Measurements from ENCODE around the gene ESAM. TPM values are rescaled to one million over a fixed set of nuclear protein-coding genes. Genes with fewer than 3 reads are reported as not detected.

Gene ESAM
- total RNA-seq, 1 donor from 2014 or later = 9.4 TPM

DNA sequence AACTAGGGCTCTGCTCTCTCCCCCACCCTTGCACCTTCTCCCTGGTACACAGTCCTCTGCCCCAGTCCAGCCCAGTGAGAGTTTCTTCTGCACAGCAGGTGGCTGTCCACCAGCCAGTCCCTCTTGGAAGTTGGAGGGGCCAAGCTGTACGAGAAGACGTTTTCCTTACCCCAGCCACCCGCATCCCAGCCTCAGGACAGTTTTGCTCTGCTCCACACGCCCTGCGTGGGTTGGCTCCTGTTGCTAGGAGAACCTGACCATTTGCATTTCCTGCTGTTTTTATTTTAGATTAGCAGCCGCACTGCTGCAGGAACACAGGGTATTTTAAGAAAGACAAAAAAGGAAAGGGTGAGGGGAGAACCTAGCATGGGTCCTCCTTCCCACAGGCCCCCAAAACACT is 39.9 kb downstream of the ESAM start:
- H3K27ac ChIP-seq (ENCODE audit: low read depth, low read length) = no peak overlapping the region
- no peaks in the 10 kb centered on the region for H3K36me3 ChIP-seq (ENCODE audit: control insufficient read depth in 3 of 3, insufficient read depth in 3 of 3, low read length in 3 of 3)
- H3K4me1 ChIP-seq (ENCODE audit: control insufficient read depth in 3 of 3, insufficient read depth in 3 of 3, low read length in 3 of 3) = peaks cover 13 to 26% (median 14%) of the 10 kb centered on the region in 3 donors
- no peak overlapping the region for H3K9ac ChIP-seq (ENCODE audit: low read depth in 1 of 3, low read length in 3 of 3)
- no peak overlapping the region for H3K4me3 ChIP-seq (ENCODE audit: low read length in 3 of 3)
- H3K9me3 ChIP-seq (ENCODE audit: control insufficient read depth in 3 of 3, low read length in 3 of 3) = no peaks in the 10 kb centered on the region
- peaks cover 39 to 61% (median 59%) of the 10 kb centered on the region in 3 donors for H3K27me3 ChIP-seq (ENCODE audit: control insufficient read depth in 3 of 3, insufficient read depth in 3 of 3, low read length in 3 of 3)

DNA sequence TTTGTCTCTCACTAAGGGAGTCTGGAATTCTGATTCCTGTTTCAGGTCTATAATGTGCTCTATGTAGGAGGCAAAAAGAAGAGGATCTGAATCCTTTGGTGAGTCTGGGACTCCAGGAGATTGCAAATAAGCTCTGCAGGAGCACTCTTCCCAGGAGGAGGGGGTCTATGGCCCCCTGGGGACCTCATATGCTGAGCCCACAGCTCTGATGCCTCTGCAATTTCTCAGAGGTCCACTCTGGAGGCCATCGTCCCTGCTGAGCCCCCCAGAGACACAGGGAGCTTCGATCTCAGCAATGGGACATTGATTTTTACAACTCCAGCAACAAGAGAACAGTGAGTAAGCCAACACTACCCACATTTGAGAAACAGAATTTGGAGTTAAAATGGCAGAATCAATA is 42.6 kb downstream of the ESAM start:
- H3K4me1 ChIP-seq (ENCODE audit: control insufficient read depth in 3 of 3, insufficient read depth in 3 of 3, low read length in 3 of 3) = peaks cover 5 to 14% (median 9%) of the 10 kb centered on the region in 3 donors
- H3K9me3 ChIP-seq (ENCODE audit: control insufficient read depth in 3 of 3, low read length in 3 of 3) = no peaks in the 10 kb centered on the region
- peaks cover 39 to 63% (median 52%) of the 10 kb centered on the region in 3 donors for H3K27me3 ChIP-seq (ENCODE audit: control insufficient read depth in 3 of 3, insufficient read depth in 3 of 3, low read length in 3 of 3)
- no peak overlapping the region for H3K9ac ChIP-seq (ENCODE audit: low read depth in 1 of 3, low read length in 3 of 3)
- no peak overlapping the region for H3K27ac ChIP-seq (ENCODE audit: low read depth, low read length)
- H3K36me3 ChIP-seq (ENCODE audit: control insufficient read depth in 3 of 3, insufficient read depth in 3 of 3, low read length in 3 of 3) = no peaks in the 10 kb centered on the region
- H3K4me3 ChIP-seq (ENCODE audit: low read length in 3 of 3) = no peak overlapping the region

DNA sequence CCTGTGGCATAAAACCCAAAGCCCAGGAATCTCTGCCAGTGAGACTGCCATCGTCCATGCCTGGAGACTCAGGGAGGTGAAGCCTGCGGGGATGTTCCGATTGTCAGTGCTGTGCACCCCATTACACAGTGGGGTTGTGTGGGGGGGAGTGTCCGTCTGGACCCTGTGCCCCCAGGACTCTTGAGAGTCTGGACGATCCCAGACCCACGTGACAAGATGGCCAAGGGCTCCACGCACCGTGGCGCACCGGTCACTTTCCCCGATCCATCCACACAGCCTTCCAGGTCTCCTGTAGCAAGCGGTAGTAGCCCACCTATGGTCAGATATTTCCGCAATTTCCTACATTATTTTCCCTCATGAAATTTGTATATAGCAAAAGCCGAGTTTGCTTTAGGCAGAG is 43.3 kb downstream of the ESAM start:
- H3K4me3 ChIP-seq (ENCODE audit: low read length in 3 of 3) = no peak overlapping the region
- H3K4me1 ChIP-seq (ENCODE audit: control insufficient read depth in 3 of 3, insufficient read depth in 3 of 3, low read length in 3 of 3) = peaks cover 5 to 14% (median 9%) of the 10 kb centered on the region in 3 donors
- H3K36me3 ChIP-seq (ENCODE audit: control insufficient read depth in 3 of 3, insufficient read depth in 3 of 3, low read length in 3 of 3) = no peaks in the 10 kb centered on the region
- H3K27me3 ChIP-seq (ENCODE audit: control insufficient read depth in 3 of 3, insufficient read depth in 3 of 3, low read length in 3 of 3) = peaks cover 34 to 56% (median 50%) of the 10 kb centered on the region in 3 donors
- no peaks in the 10 kb centered on the region for H3K9me3 ChIP-seq (ENCODE audit: control insufficient read depth in 3 of 3, low read length in 3 of 3)
- no peak overlapping the region for H3K9ac ChIP-seq (ENCODE audit: low read depth in 1 of 3, low read length in 3 of 3)
- H3K27ac ChIP-seq (ENCODE audit: low read depth, low read length) = no peak overlapping the region

DNA sequence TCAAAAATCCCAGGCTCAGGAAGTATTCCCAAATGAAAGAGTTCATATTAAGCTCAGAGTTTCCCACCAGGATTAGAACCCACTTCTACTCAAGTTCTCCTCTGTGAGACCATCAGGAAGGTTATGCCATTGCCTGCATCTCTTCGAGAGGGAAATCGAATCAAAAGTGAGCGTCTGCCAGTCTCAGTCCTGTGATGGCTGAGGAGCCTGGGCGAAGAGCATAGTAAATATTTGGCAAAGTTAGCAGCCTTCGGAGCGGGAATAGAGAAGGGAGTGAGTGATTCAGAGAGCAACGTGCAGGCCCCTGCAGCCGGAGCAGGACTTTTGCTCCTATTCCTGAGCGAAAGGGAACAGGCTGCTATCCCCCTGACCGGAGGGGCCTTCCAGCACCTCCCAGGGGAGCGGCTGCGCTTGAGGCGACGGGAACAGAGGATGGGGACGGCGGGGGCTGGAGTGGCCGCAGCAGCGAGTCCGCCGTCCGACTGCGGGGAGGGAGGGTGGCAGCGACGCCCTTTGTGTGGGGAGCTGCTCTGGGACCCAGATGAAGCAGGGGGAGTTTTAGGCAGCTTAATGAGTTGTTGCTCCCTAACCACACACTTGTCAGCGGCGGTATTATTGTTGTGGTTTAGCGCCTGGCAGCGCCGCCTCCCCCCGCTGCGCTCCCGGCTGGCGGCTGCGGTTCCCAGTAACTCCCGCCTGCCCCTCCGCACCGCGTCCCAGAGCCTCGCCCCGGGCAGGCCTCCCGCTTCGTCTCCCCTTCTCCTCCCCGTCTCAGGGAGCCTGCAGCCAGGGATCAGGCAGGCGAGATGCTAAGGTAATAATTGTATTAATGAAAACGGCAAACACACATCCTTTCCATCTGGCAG is 44.1 kb downstream of the ESAM start:
- Histone ChIP-seq H3K27ac (ENCODE audit: low read depth, low read length) (peak overlapping the region; percentile 32), H3K36me3 (ENCODE audit: control insufficient read depth in 3 of 3, insufficient read depth in 3 of 3, low read length in 3 of 3) (no peaks in the 10 kb centered on the region), H3K27me3 (ENCODE audit: control insufficient read depth in 3 of 3, insufficient read depth in 3 of 3, low read length in 3 of 3) (peaks cover 32 to 55% (median 46%) of the 10 kb centered on the region in 3 donors), H3K4me3 (ENCODE audit: low read length in 3 of 3) (peak overlapping the region; percentile 63 to 71 (median 65)), H3K4me1 (ENCODE audit: control insufficient read depth in 3 of 3, insufficient read depth in 3 of 3, low read length in 3 of 3) (peaks cover 5 to 14% (median 9%) of the 10 kb centered on the region in 3 donors), H3K9ac (ENCODE audit: low read depth in 1 of 3, low read length in 3 of 3) (peak overlapping the region in 1 of 3 donors; percentile 64), H3K9me3 (ENCODE audit: control insufficient read depth in 3 of 3, low read length in 3 of 3) (no peaks in the 10 kb centered on the region)

DNA sequence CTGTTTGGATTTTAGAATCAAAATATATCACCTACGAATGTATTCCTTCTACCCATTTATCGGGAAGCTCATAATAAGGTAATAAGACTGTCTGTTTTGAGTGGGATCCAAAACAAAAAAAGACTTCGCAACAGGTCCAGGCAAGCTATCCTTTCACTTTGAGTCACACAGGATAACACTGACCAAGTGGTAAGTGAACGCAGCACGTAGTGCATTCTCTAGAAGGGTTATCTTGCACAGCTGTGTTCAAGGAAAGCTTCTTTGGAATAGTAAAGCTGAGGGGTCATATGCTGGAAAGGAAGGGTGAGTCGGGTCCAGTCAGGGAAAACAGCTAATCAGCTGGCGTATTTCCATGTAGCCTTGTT is 44.7 kb downstream of the ESAM start:
- H3K27ac ChIP-seq (ENCODE audit: low read depth, low read length) = peak overlapping the region; percentile 32
- H3K4me1 ChIP-seq (ENCODE audit: control insufficient read depth in 3 of 3, insufficient read depth in 3 of 3, low read length in 3 of 3) = peaks cover 5 to 14% (median 9%) of the 10 kb centered on the region in 3 donors
- H3K36me3 ChIP-seq (ENCODE audit: control insufficient read depth in 3 of 3, insufficient read depth in 3 of 3, low read length in 3 of 3) = no peaks in the 10 kb centered on the region
- no peak overlapping the region for H3K9ac ChIP-seq (ENCODE audit: low read depth in 1 of 3, low read length in 3 of 3)
- H3K4me3 ChIP-seq (ENCODE audit: low read length in 3 of 3) = peak overlapping the region in 2 of 3 donors; percentile 63 to 71
- peaks cover 28 to 51% (median 41%) of the 10 kb centered on the region in 3 donors for H3K27me3 ChIP-seq (ENCODE audit: control insufficient read depth in 3 of 3, insufficient read depth in 3 of 3, low read length in 3 of 3)
- no peaks in the 10 kb centered on the region for H3K9me3 ChIP-seq (ENCODE audit: control insufficient read depth in 3 of 3, low read length in 3 of 3)

DNA sequence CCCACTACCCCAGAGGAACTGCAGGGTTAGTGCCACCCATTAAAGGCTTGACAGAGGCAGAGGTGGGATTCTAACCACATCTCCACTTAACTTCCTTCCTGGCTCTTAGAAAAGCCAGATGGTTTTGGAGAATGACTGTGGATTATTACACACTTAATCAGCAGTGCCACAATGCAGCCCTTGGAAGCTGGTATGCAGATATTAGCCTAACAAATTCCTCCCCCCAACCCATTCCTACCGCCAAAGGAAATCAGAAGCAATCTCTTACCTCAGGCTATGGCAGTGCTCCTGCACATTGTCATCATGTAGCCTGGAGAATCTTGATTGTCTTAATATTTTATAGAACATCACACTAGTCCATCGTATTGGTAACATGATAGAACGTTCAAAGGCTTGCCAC is 45.5 kb downstream of the ESAM start:
- Histone ChIP-seq H3K9ac (ENCODE audit: low read depth in 1 of 3, low read length in 3 of 3) (no peak overlapping the region), H3K36me3 (ENCODE audit: control insufficient read depth in 3 of 3, insufficient read depth in 3 of 3, low read length in 3 of 3) (no peaks in the 10 kb centered on the region), H3K27ac (ENCODE audit: low read depth, low read length) (no peak overlapping the region), H3K27me3 (ENCODE audit: control insufficient read depth in 3 of 3, insufficient read depth in 3 of 3, low read length in 3 of 3) (peaks cover 27 to 44% (median 35%) of the 10 kb centered on the region in 3 donors), H3K9me3 (ENCODE audit: control insufficient read depth in 3 of 3, low read length in 3 of 3) (no peaks in the 10 kb centered on the region), H3K4me1 (ENCODE audit: control insufficient read depth in 3 of 3, insufficient read depth in 3 of 3, low read length in 3 of 3) (peaks cover 5 to 12% (median 9%) of the 10 kb centered on the region in 3 donors), H3K4me3 (ENCODE audit: low read length in 3 of 3) (no peak overlapping the region)

DNA sequence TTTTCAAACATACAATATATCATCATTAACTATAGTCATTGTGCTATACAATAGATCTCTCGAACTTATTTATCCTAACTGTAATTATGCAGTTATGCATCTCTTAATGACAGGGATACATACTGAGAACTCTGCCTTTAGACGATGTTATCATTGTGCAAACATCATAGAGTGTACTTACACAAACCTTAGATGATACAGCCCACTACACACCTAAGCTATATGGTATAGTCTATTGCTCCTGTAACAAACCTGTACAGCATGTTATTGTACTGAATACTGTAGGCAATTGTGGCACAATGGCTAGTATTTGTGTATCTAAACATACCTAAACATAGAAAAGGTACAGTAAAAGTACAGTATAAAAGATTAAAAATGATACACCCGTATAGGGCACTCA is 49.7 kb downstream of the ESAM start:
- Histone ChIP-seq H3K36me3 (ENCODE audit: control insufficient read depth in 3 of 3, insufficient read depth in 3 of 3, low read length in 3 of 3) (no peaks in the 10 kb centered on the region), H3K27me3 (ENCODE audit: control insufficient read depth in 3 of 3, insufficient read depth in 3 of 3, low read length in 3 of 3) (peaks cover 0 to 9% (median 1%) of the 10 kb centered on the region in 3 donors), H3K9ac (ENCODE audit: low read depth in 1 of 3, low read length in 3 of 3) (no peak overlapping the region), H3K27ac (ENCODE audit: low read depth, low read length) (no peak overlapping the region), H3K9me3 (ENCODE audit: control insufficient read depth in 3 of 3, low read length in 3 of 3) (peaks cover 0 to 5% (median 2%) of the 10 kb centered on the region in 3 donors), H3K4me1 (ENCODE audit: control insufficient read depth in 3 of 3, insufficient read depth in 3 of 3, low read length in 3 of 3) (no peaks in the 10 kb centered on the region), H3K4me3 (ENCODE audit: low read length in 3 of 3) (no peak overlapping the region)

DNA sequence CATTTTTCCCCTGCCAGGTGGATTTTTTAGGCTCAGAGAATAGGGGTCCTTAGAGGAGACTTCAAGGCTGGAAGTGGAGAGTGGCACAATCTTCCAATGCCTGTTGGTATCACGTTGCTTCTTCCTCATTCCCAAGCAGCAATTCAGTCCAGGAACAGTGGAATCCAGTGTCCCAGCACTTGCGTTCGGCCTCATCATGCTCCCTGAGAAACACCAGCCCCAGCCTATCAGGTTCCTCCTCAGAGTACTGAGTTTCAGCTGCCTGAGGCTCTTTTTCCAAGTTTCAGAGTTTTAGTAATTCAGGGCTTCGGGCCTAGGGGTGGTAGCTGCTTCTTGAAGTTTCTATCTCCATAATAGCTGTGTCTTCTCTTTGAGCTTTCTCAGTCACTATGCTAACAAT is 54.3 kb downstream of the ESAM start:
- H3K27me3 ChIP-seq (ENCODE audit: control insufficient read depth in 3 of 3, insufficient read depth in 3 of 3, low read length in 3 of 3) = peaks cover 3 to 4% (median 3%) of the 10 kb centered on the region in 3 donors
- H3K4me3 ChIP-seq (ENCODE audit: low read length in 3 of 3) = no peak overlapping the region
- H3K9ac ChIP-seq (ENCODE audit: low read depth in 1 of 3, low read length in 3 of 3) = no peak overlapping the region
- peaks cover 0 to 5% (median 2%) of the 10 kb centered on the region in 3 donors for H3K9me3 ChIP-seq (ENCODE audit: control insufficient read depth in 3 of 3, low read length in 3 of 3)
- H3K27ac ChIP-seq (ENCODE audit: low read depth, low read length) = no peak overlapping the region
- H3K4me1 ChIP-seq (ENCODE audit: control insufficient read depth in 3 of 3, insufficient read depth in 3 of 3, low read length in 3 of 3) = no peaks in the 10 kb centered on the region
- no peaks in the 10 kb centered on the region for H3K36me3 ChIP-seq (ENCODE audit: control insufficient read depth in 3 of 3, insufficient read depth in 3 of 3, low read length in 3 of 3)

All from skeletal muscle tissue (tissue), 4 donors.